T-helper 9 cell (primary cell): ENCODE data around the gene ATF6.

Experiments
- DNase-seq: peaks from one replicate; pipeline ENCODE4 v3.0.0-alpha.2; 2020

Gene ATF6

GRCh38 chr1:161981735-161982506, 215.8 kb downstream of the ATF6 start:
- DNase-seq = no peak

GRCh38 chr1:161982507-161982895, 216.4 kb downstream of the ATF6 start:
- DNase-seq = no peak

- no peak for DNase-seq
Measured at GRCh38 chr1:161982917-161983316, 216.8 kb downstream of the ATF6 start.

- DNase-seq = no peak
Measured at GRCh38 chr1:161983725-161984124, 217.6 kb downstream of the ATF6 start.

- no peak for DNase-seq
Measured at GRCh38 chr1:161985301-161985822, 219.2 kb downstream of the ATF6 start.

- no peak for DNase-seq
Measured at GRCh38 chr1:161986328-161986727, 220.2 kb downstream of the ATF6 start.

GRCh38 chr1:161987303-161987702, 221.2 kb downstream of the ATF6 start:
- no peak for DNase-seq

GRCh38 chr1:161987872-161988271, 221.8 kb downstream of the ATF6 start:
- DNase-seq = no peak

GRCh38 chr1:161988413-161988812, 222.3 kb downstream of the ATF6 start:
- DNase-seq = no peak

- DNase-seq = no peak
Measured at GRCh38 chr1:161989108-161989507, 223.0 kb downstream of the ATF6 start.

GRCh38 chr1:161989786-161990185, 223.7 kb downstream of the ATF6 start:
- no peak for DNase-seq

- no peak for DNase-seq
Measured at GRCh38 chr1:161993576-161993975, 227.5 kb downstream of the ATF6 start.

GRCh38 chr1:161994175-161994668, 228.1 kb downstream of the ATF6 start:
- DNase-seq = no peak

GRCh38 chr1:161997152-161997551, 231.0 kb downstream of the ATF6 start:
- DNase-seq = no peak

- DNase-seq = no peak
Measured at GRCh38 chr1:161998811-161999210, 232.7 kb downstream of the ATF6 start.

GRCh38 chr1:161999301-162000052, 233.4 kb downstream of the ATF6 start:
- no peak for DNase-seq

- no peak for DNase-seq
Measured at GRCh38 chr1:162000053-162000420, 233.9 kb downstream of the ATF6 start.

- no peak for DNase-seq
Measured at GRCh38 chr1:162003061-162003829, 237.1 kb downstream of the ATF6 start.

- no peak for DNase-seq
Measured at GRCh38 chr1:162003830-162004215, 237.7 kb downstream of the ATF6 start.

GRCh38 chr1:162004441-162004950, 238.4 kb downstream of the ATF6 start:
- DNase-seq = no peak

GRCh38 chr1:162006081-162006480, 240.0 kb downstream of the ATF6 start:
- DNase-seq = no peak

GRCh38 chr1:162007466-162007865, 241.3 kb downstream of the ATF6 start:
- no peak for DNase-seq

GRCh38 chr1:162008799-162009198, 242.7 kb downstream of the ATF6 start:
- DNase-seq = no peak
